KOPT-K1 (cell line): ENCODE data around the gene JPH4.

ENCODE experiments used
- H3K27ac ChIP-seq: fragments of 200-600 bp; sonication (generic); 2 replicates; pipeline ENCODE4 v1.5.1; 2016; ENCODE audit warnings: antibody characterized with exemption, mild to moderate bottlenecking, low read depth, low read length; ENCODE audit not compliant: poor library complexity, severe bottlenecking
- H3K36me3 ChIP-seq: fragments of 200-600 bp; sonication (generic); 2 replicates; pipeline ENCODE4 v1.5.1; 2017; ENCODE audit warnings: antibody characterized with exemption, mild to moderate bottlenecking, low read length, moderate library complexity; ENCODE audit not compliant: insufficient read depth
- H3K9me3 ChIP-seq: fragments of 200-600 bp; sonication (generic); 2 replicates; pipeline ENCODE4 v1.5.1; 2017; ENCODE audit warnings: antibody characterized with exemption, low read length, mild to moderate bottlenecking; ENCODE audit not compliant: insufficient read depth, poor library complexity, severe bottlenecking

Gene JPH4

DNA sequence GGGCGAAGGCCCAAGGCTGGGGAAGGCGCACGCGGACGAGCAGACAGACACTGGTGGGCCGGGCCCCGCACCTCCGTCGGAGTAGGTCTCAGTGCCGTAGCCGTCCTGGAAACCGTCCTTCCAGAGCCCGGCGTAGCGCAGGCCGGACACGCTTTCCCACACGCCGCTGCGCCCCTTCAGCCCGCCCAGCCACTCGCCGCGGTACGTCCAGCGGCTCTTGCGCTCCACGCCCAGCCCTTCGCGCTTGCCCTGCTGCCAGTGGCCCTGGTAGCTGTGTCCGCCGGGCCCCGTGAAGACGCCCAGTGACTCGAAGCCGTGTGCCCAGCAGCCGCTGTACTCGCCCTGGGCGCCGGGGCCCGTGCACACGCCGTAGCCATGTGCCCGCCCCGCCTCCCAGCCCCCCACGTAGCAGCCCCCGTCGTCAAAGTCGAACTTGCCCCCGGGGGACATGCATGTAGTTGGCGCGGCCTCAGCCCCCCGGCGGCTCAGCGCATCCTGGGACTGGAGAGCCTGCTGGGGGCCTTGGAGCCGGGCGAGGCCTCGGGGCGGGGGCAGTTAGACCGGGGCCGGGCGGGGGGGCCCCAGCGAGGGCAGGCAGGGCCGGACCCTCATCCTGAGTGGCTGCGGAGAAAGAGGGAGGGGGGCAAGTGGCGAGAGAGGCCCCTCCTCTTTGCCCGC lies 1.4 kb downstream of the JPH4 start:
- H3K27ac ChIP-seq, result no peak overlapping the region
- no peaks in the 10 kb centered on the region for H3K36me3 ChIP-seq
- H3K9me3 ChIP-seq, result no peaks in the 10 kb centered on the region

DNA sequence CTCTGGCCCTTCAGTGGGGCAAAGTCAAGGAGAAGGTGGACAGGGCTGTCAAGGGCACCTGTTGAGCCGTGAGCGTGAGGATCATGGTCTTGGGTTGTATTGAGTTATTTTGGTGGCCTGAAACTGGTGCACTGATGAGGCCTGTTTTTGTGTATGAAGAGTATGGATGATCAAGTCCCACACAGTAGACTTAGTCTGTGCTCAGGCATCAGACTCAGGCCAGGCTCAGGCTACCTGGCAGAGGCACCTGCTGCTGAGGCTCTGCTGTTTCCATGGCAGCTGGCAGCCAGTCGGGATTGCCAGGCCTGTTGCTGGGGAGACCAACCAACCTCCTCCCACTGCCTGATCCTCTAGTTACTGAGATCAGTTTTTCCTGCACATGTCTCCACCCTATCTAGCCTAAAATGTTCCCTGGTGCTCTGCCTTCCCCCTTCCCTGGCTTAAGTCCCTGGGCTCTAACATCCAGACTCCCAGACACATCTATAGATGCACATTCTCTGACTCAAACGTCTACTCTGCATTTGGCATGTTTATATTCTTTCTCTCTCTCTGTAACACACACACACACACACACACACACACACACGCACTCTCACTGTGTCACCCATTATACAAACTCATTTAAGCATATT lies 5.1 kb downstream of the JPH4 start:
- no peak overlapping the region for H3K27ac ChIP-seq
- no peaks in the 10 kb centered on the region for H3K36me3 ChIP-seq
- H3K9me3 ChIP-seq, result no peaks in the 10 kb centered on the region

DNA sequence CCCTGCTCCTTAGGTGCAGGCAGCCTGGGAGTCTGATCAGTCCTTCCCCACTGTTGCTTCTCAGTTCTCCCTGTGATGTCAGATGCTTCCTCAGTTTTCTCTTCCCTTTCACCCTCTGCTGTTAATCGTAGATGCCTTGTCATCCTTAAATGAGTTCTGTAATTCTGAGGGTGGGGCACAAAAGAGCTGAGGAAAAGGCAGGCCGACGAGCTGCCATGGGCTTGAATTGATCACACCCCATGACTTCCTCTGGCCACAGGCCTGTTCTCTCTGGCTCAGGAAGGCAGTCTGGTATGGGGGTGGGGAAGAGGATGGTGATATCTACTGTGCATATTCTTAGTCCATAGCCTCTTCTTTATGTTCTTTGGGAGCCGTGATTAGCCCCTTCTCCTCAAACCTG lies 5.8 kb downstream of the JPH4 start:
- Histone ChIP-seq H3K9me3 (no peaks in the 10 kb centered on the region), H3K36me3 (no peaks in the 10 kb centered on the region), H3K27ac (no peak overlapping the region)

DNA sequence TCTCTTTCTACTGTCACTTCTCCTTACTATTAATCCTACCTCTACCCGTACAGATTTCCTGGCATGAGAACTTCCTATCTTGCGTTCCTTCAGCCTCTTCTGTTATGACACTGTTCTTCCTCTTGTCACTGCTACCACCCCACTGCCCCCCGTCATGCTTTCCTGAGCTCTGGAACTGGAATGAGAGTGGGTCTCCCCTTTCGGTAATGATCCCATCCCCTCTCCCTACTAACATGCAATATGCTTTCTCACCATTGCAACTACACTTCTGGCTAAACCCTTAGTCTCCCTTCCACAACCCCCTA lies 6.1 kb downstream of the JPH4 start:
- no peaks in the 10 kb centered on the region for H3K36me3 ChIP-seq
- H3K27ac ChIP-seq, result no peak overlapping the region
- no peaks in the 10 kb centered on the region for H3K9me3 ChIP-seq

DNA sequence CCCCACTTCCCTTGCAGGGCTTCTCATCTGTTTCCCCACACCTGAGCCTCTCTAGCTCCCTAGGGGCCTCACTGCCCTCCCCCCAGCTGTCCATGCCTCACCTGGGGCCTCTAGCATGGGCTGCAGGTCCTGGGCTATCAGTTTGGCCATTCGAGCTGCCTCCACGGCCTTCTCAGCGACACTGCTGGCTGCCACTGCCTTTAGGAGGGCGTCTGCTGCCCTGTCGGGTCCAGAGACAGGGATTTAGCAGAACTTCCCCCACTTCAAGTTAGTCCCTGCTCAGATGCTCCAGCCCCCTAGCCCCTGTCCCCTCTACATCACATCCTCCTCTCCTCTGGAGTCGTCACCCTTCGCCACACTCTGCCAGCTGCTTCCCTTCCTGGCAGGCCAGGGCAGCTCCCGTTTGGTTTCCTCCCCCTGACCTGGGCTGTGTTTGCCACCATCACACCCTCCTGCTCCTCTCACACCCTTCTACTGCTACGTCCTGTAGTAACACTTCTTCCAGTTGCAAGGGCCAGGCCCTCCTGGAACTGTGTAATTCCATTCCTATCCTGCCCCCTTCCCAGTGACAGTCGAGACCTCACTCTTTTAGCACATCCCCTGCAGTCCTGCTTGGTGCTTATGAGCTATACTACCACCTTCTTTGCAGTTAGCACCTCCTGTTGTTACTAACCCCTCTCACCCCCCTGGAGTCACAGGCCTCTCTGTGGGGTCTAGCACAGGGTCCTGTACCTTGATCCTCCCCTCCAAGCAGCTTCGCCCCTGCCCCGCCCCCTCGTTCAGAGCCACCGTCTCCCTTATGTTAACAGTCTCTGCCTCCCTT lies 6.7 kb downstream of the JPH4 start:
- H3K36me3 ChIP-seq, result no peaks in the 10 kb centered on the region
- H3K27ac ChIP-seq, result no peak overlapping the region
- H3K9me3 ChIP-seq, result no peaks in the 10 kb centered on the region

DNA sequence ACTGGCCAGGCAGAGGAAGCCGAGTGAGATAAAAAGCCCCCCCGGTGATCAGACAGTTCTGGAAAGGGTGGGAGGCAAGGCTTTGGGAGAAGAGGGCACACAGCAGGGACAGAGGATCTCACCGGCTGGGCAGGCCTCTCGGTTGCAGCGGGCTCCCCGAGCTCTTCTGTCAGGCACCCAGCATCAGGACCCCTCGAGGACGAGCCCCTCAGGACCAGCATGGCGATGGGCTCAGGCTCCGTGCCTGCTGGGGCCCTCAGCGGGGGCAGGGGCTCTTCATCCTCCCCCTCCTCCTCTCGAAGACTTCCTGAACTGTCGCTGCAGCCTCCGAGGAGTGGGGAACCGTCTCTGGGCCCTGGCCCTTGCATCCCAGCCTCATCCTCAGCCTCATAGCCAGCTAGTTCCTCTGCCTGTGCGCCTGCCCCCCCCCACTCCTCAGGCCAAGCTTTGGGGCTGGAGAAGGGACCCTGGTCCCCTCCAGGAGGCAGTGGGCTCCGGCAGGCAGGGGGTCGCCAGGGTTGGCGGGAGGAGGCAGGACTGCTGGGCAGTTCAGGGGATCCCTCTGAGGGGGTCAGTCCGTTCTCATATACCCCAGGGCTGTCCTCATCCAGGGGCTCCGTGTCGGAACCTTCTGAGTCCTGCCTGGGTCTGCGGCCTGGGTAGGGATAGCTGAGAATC lies 7.6 kb downstream of the JPH4 start:
- H3K27ac ChIP-seq, result no peak overlapping the region
- no peaks in the 10 kb centered on the region for H3K9me3 ChIP-seq
- peaks cover 6% of the 10 kb centered on the region for H3K36me3 ChIP-seq

DNA sequence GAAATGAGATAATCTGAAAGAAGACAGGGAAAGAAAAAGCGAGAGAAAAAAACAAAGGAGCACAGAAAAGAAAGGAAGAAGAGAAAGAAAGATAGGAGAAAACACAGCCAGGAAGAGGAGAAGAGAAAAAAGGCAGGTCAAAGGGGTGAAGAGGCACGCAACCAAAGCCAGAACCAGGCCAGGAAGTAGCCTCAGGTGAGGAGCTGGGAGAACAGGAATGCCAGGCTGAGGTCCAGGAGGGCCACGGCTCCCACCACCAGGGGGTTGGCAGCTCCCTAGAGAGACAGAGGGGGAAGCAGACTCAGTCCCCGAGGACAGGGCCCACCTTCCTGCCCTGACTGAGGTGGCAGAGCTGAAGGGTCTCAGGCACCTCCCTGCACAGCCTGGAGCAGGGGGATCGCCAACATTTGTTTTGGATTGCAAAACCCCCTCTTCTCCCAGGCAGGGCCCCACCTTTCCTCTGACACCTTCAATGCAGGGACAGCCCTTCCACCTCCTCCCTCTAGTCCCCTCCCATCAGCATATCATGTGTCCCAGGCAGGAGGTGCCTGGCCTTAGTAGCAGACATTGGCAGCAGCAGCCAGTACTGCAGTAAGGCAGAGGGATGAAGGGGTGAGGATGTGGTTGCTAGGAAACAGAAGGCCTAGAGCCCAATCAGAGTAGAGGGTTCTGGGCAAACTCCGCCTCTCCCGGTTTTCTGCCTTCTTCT lies 9.0 kb downstream of the JPH4 start:
- Histone ChIP-seq H3K27ac (no peak overlapping the region), H3K36me3 (peaks cover 19% of the 10 kb centered on the region), H3K9me3 (no peaks in the 10 kb centered on the region)

DNA sequence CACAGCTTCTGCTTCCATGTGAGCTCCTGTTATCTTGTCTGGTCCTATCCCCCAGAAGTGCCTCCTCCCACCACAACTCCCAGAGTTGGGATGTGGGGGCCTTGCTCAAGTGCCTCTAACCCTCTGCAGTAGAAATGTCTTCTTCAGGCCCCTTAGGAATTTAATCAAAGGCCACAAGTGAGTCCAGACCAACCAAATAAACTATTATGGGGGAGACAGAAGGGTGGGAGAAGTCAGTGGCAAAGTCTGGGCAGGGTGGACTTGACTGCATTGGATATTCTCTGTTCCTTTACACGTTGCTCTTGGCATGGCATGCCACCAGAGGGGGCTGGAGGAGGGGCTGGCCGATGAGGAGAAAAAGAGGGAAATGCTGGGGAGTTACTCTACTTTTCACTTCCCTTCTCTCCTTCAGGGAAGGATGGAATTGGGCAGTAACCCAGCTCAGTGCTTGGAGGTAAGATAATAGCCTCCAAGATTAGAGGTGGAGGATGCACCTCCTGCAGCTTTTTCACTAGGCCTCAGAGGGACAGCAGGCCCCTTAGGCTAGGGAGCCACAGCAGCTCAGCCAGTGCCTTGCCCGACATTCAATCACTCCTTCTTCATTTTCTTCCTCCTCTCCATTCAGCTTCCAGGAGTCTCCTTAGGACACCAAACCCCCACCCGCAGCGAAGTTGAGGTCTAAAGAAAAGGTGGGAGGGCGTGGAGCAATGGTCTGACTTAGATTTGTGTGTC lies 9.8 kb downstream of the JPH4 start:
- no peaks in the 10 kb centered on the region for H3K9me3 ChIP-seq
- peak overlapping the region; percentile 70 for H3K27ac ChIP-seq
- peaks cover 28% of the 10 kb centered on the region for H3K36me3 ChIP-seq

DNA sequence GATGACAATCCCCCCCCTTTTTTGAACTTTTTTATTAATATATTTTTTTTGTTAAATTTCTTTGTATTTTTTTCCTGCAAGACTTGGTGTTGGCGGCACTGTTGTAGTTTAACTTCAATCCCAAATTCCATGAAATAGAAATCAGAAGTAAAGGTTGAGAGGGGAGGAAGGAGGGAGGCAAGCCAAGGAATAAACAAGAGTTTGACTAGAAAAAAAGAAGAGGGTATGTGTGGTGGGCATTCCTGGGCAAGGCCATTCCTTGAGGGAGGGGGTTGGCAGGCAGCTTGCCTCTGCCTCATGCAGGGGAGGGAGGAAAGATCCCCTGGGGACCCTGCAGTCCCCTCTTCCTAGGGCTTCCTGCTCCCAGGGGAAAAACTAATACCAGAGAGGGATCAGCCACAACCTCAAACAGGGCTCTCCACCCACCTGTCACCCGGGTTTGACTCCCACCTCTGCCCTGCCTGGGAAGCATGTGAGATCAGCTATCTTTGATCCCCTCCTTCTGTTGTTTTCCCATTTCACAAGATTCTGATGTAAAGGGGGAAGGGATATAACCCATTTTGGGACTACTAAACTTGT lies 10.5 kb downstream of the JPH4 start:
- H3K27ac ChIP-seq, result peak overlapping the region; percentile 70

DNA sequence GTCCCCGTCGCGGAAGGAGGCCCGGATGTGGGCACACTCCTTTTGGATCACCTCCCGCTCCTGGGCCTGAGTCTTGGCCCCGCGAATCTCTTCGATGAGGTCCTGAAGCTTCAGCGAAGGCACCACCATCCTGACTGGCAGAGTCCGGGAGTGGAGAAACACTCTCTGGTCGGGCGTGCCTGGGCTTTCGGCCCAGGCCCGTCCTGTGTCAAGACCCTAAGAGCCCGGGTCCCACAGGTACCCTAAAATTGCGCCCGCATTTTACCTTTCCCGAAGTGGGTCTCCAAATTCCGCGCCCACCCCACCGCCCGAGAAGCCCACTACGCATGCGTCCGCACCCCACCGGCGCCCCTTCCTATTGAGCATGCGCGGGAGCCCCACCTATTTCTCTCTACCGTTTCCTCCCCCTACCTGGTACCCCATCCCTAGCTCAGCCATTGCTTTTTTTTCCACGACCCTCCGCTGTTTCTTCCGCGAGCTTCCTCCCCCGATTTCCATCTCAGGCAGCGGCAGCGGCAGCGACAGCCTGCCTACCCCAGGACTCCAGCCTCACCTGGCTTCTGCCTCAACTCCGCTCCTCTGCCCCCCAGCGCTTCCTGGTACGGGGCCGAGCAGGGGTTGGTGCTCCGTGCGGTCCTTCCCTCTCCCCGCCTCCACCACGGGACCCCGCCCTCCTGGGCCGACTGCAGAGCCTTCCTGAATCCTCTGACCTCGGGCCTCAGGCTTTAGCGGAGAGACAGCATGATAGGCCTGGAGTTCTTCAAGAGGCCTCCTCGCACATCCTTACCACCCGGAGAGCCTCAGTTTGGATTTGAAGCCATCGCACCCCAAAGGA lies 11.2 kb downstream of the JPH4 start, which contains the start of gene AP1G2:
TSS of gene AP1G2 (minus strand) at position 606 of the 835 bp plus-strand sequence. CDS start at position 129, 477 bp downstream.
- H3K9me3 ChIP-seq, result no peaks in the 10 kb centered on the region
- peak within 1 kb of the TSS; percentile 70 for H3K27ac ChIP-seq

More for the DNA sequence above, 10.5 kb downstream of the JPH4 start:
- H3K9me3 ChIP-seq, result no peaks in the 10 kb centered on the region
- H3K36me3 ChIP-seq, result peaks cover 34% of the 10 kb centered on the region

DNA sequence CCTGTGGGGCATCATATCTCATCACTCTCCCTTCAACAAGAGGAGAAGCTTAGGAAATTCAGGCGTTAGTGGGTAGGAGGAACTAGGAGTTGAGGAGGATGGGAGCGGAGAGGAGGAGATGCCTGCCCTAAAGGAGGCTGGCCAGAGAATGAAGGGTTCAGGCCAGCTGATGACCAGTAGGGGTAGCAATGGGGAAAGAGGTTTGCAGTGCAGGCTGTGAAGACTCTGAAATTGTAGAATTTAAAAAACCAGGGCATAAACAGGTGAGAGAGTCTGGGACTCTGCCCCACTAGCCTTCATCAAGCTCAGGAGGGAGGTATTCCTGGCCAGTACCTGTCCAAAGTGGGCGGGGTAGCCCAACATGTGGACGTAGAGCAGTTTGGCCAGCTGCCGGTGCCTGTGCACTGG lies 11.8 kb downstream of the JPH4 start:
- H3K36me3 ChIP-seq, result peaks cover 47% of the 10 kb centered on the region
- H3K27ac ChIP-seq, result peak overlapping the region; percentile 70
- H3K9me3 ChIP-seq, result no peaks in the 10 kb centered on the region

More for the DNA sequence above, 11.2 kb downstream of the JPH4 start, which contains the start of gene AP1G2:
- peaks cover 41% of the 10 kb centered on the region for H3K36me3 ChIP-seq

DNA sequence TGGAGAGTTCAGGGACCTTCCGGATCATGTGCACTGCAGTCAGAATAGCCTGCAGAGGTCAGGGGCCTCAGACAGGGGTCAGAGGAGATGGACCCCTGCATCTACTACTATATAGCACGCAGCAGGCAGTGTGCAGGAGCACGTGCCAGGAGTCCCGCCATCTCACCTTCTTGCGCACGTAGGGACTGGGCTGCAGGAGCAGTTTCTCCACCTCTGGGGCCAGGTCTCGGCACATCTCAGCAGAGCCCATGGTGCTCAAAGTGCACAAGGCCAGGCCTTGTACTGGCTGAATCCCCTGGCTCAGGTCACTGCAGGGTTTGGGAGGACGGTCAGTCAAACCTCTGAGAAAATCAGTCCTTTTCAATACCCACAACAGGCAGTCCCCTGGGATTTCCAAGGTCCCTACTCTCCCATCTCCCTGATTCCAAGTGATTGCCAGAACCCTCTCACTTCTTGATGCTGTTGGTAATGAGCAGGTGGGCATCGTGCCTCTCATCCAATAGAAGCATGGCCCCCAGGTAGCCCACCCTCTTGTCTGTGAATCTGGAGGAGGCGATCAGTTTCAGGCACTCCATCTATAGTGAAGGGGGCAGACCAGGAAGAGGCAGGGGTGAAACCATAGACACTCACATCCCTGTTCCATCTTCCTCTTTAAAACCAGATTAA lies 12.3 kb downstream of the JPH4 start:
- Histone ChIP-seq H3K9me3 (no peaks in the 10 kb centered on the region), H3K36me3 (peaks cover 53% of the 10 kb centered on the region), H3K27ac (peak overlapping the region; percentile 70)

DNA sequence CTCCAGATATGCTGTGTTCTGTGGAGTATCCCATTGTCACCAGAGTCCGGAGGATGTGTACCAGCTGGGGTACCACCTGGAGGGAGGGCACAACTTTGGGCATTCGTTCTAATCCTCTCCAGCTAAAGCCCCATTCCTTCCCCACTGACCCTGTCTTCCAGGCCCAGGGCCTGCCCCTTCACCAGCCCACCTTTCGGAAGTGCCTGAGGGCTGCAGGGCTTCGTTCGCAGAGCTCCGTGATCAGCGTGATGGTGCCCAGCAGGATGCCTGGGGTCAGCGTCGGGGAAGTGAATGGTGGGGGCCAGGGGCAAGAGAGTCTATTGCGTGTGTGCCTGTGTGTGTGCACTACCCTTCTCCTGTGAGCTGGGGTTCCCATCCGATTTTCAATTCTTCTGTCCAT lies 13.0 kb downstream of the JPH4 start:
- no peaks in the 10 kb centered on the region for H3K9me3 ChIP-seq
- H3K36me3 ChIP-seq, result peaks cover 59% of the 10 kb centered on the region
- H3K27ac ChIP-seq, result no peak overlapping the region
